ENCODE data around the gene SMPD3. TPM values are rescaled to one million over a fixed set of nuclear protein-coding genes. Genes with fewer than 3 reads are reported as not detected.

SMPD3 gene
- total RNA-seq, 1 experiment from 2014 or later, result 0.89 TPM

- TF ChIP-seq ATF3 (IDR thresholded peaks at IDR 0.05), result no peak
- no peak for TF ChIP-seq EGR1 (IDR thresholded peaks at IDR 0.05; ENCODE audit: low read depth)
- TF ChIP-seq FOSL1 (IDR thresholded peaks at IDR 0.05; ENCODE audit: low read depth), result no peak
- TF ChIP-seq POLR2A (IDR thresholded peaks at IDR 0.05; ENCODE audit: borderline replicate concordance, extremely low read depth, insufficient read depth, insufficient read length), result no peak
Observed at GRCh38 chr16:68372381-68372720, 76.0 kb downstream of the SMPD3 start (continued).

- RAD21 ChIA-PET (ENCODE audit: low non-redundant PET in 1 of 2, low total read pairs in 2 of 2, uncharacterized antibody in 2 of 2, unreplicated experiment in 2 of 2), result no interaction called here
- Histone ChIP-seq H3K79me2 (ENCODE audit: insufficient read depth, low read length) (no peaks in the 10 kb centered on the region), H3K27ac (ENCODE audit: low read depth, low read length) (no peak overlapping the region), H3K36me3 (ENCODE audit: control insufficient read depth in 1 of 2, insufficient read depth in 2 of 2, low read length in 2 of 2) (no peaks in the 10 kb centered on the region), H3K9me2 (ENCODE audit: insufficient read depth) (no peaks in the 10 kb centered on the region), H3K4me1 (ENCODE audit: control insufficient read depth in 1 of 2, insufficient read depth in 2 of 2, low read length in 2 of 2) (no peaks in the 10 kb centered on the region), H2AFZ (ENCODE audit: low read depth, low read length, poor library complexity, severe bottlenecking) (no peak overlapping the region), H4K20me1 (ENCODE audit: insufficient read depth) (no peaks in the 10 kb centered on the region), H3K4me3 (replicated peaks in 1 of 2; ENCODE audit: low read depth in 1 of 2, low read length in 2 of 2) (no peak overlapping the region), H3K27me3 (ENCODE audit: insufficient read depth, low read length) (no peaks in the 10 kb centered on the region), H3K4me2 (ENCODE audit: low read length) (no peak overlapping the region), H3K9me3 (ENCODE audit: control insufficient read depth in 1 of 2, insufficient read depth in 1 of 2, low read depth in 1 of 2, low read length in 2 of 2) (no peaks in the 10 kb centered on the region), H3K9ac (ENCODE audit: low read length) (no peak overlapping the region)
- no peak for TF ChIP-seq POLR2A (IDR thresholded peaks at IDR 0.05; ENCODE audit: borderline replicate concordance, extremely low read depth, insufficient read depth, insufficient read length)
- TF ChIP-seq ELF1 (IDR thresholded peaks at IDR 0.05; ENCODE audit: borderline replicate concordance, low read depth), result no peak
- no peak for TF ChIP-seq CEBPB (IDR thresholded peaks at IDR 0.05; ENCODE audit: low read depth)
- TF ChIP-seq EGR1 (IDR thresholded peaks at IDR 0.05; ENCODE audit: low read depth), result no peak
- TF ChIP-seq, protein P1, sequence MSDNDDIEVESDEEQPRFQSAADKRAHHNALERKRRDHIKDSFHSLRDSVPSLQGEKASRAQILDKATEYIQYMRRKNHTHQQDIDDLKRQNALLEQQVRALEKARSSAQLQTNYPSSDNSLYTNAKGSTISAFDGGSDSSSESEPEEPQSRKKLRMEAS (IDR thresholded peaks at IDR 0.05), result no peak
- no TSS peak for BruUV-seq (replicated peaks)
- DNase-seq (ENCODE audit: low read depth, low spot score) (no peak), ATAC-seq (no peak)
- POLR2A ChIA-PET, result no interaction called here
- CTCF ChIA-PET, result interaction anchor here (1.0 to 1.5 kb wide), 2 partner anchors 9 to 10 kb away, joined by 3 read pairs; no protein-coding TSS in a partner anchor
- intact Hi-C loops (cut with micrococcal nuclease), result no loop called here
Observed at GRCh38 chr16:68371706-68372380, 76.5 kb downstream of the SMPD3 start.

DNA sequence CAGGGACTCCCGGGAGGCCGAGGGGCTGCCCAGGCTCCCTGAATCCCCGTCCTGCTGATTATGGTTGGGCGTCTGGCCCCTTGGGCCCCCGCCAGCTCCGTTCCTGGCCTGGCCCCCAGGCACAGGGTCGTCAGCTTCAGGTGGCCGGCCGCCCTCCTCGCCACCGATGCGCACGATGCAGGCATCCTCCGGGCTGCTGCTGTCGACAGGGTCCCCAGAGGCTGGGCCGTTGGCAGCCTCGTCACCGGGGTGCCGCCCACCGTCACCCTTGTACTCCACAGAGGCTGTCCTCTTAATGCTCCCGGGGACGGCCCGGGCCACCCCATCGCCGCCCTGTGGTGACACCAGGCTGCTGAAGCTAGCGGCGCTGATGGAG lies 77.0 kb downstream of the SMPD3 start:
- ATAC-seq (no peak), DNase-seq (ENCODE audit: low read depth, low spot score) (no peak)
- intact Hi-C loops (cut with micrococcal nuclease), result no loop called here
- BruUV-seq (replicated peaks), result no TSS peak
- Histone ChIP-seq H3K9me3 (ENCODE audit: control insufficient read depth in 1 of 2, insufficient read depth in 1 of 2, low read depth in 1 of 2, low read length in 2 of 2) (no peaks in the 10 kb centered on the region), H3K4me1 (ENCODE audit: control insufficient read depth in 1 of 2, insufficient read depth in 2 of 2, low read length in 2 of 2) (no peaks in the 10 kb centered on the region), H3K79me2 (ENCODE audit: insufficient read depth, low read length) (no peaks in the 10 kb centered on the region), H2AFZ (ENCODE audit: low read depth, low read length, poor library complexity, severe bottlenecking) (no peak overlapping the region), H3K4me3 (replicated peaks in 1 of 2; ENCODE audit: low read depth in 1 of 2, low read length in 2 of 2) (no peak overlapping the region), H3K9ac (ENCODE audit: low read length) (no peak overlapping the region), H3K9me2 (ENCODE audit: insufficient read depth) (no peaks in the 10 kb centered on the region), H3K4me2 (ENCODE audit: low read length) (no peak overlapping the region), H4K20me1 (ENCODE audit: insufficient read depth) (no peaks in the 10 kb centered on the region), H3K36me3 (ENCODE audit: control insufficient read depth in 1 of 2, insufficient read depth in 2 of 2, low read length in 2 of 2) (no peaks in the 10 kb centered on the region), H3K27me3 (ENCODE audit: insufficient read depth, low read length) (no peaks in the 10 kb centered on the region), H3K27ac (ENCODE audit: low read depth, low read length) (no peak overlapping the region)
- ChIA-PET CTCF (no interaction called here), RAD21 (ENCODE audit: low non-redundant PET in 1 of 2, low total read pairs in 2 of 2, uncharacterized antibody in 2 of 2, unreplicated experiment in 2 of 2) (no interaction called here), POLR2A (no interaction called here)
- TF ChIP-seq YY1 (IDR thresholded peaks at IDR 0.05; ENCODE audit: extremely low read depth, insufficient replicate concordance, low read depth, low read length) (no peak), POLR2AphosphoS5 (IDR thresholded peaks at IDR 0.05; ENCODE audit: low read depth, low read length) (no peak), EGR1 (IDR thresholded peaks at IDR 0.05; ENCODE audit: low read depth) (no peak), ATF3 (IDR thresholded peaks at IDR 0.05) (no peak), FOSL1 (IDR thresholded peaks at IDR 0.05; ENCODE audit: low read depth) (no peak), CEBPB (IDR thresholded peaks at IDR 0.05; ENCODE audit: low read depth) (no peak), POLR2A (IDR thresholded peaks at IDR 0.05; ENCODE audit: borderline replicate concordance, extremely low read depth, insufficient read depth, insufficient read length) (no peak), TCF7L2 (IDR thresholded peaks at IDR 0.05; ENCODE audit: borderline replicate concordance, extremely low read depth, insufficient read depth, insufficient read length) (no peak)
- TF ChIP-seq, protein P1 (IDR thresholded peaks at IDR 0.05), result no peak
- TF ChIP-seq, protein P2, sequence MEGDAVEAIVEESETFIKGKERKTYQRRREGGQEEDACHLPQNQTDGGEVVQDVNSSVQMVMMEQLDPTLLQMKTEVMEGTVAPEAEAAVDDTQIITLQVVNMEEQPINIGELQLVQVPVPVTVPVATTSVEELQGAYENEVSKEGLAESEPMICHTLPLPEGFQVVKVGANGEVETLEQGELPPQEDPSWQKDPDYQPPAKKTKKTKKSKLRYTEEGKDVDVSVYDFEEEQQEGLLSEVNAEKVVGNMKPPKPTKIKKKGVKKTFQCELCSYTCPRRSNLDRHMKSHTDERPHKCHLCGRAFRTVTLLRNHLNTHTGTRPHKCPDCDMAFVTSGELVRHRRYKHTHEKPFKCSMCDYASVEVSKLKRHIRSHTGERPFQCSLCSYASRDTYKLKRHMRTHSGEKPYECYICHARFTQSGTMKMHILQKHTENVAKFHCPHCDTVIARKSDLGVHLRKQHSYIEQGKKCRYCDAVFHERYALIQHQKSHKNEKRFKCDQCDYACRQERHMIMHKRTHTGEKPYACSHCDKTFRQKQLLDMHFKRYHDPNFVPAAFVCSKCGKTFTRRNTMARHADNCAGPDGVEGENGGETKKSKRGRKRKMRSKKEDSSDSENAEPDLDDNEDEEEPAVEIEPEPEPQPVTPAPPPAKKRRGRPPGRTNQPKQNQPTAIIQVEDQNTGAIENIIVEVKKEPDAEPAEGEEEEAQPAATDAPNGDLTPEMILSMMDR (IDR thresholded peaks at IDR 0.05 in 2 of 3, conservative IDR thresholded peaks at IDR 0.05 in 1 of 3; ENCODE audit: borderline replicate concordance in 1 of 3, insufficient read depth in 1 of 3, low read depth in 2 of 3, low read length in 2 of 3), result no peak

Measured in HCT116 (cell line).